Measurements from ENCODE around the gene CFLAR. TPM values are rescaled to one million over a fixed set of nuclear protein-coding genes. Genes with fewer than 3 reads are reported as not detected.
"Not testable (repeated sequence)": the region's sequence is repeated elsewhere in the genome, so short reads cannot be mapped to it uniquely, and the experiment has no call there.

Gene CFLAR
- total RNA-seq, 1 experiment from 2014 or later = 7.6 TPM

DNA sequence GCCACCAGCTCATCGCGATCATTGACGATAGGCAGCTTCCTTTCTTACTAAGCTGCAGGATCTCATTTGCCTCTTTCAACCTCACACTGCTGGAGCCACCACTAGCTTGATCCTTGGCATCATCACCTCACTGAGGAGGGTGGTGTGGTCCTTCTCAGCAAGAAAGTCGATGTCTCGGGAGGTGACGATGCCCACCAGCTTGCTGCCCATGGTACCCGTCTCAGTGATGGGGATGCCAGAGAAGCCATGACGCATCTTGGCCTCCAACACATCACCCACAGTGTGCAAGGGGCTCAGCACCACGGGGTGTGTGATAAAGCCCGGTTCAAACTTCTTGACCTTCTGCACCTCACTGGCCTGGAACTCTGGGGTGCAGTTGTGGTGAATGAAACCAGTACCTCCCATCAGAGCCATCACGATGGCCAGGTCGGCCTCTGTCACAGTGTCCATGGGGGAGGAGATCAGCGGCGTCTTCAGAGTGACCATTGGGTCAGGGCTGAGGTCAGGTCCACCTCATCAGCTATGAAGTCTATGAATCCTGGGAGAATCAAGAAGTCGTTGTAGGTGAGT is 22.5 kb downstream of the CFLAR start:
- H3K27me3 Mint-ChIP-seq (ENCODE audit: low read depth) = no peaks in the 10 kb centered on the region
- no peak overlapping the region for H3K9ac ChIP-seq (ENCODE audit: extremely low read depth, insufficient read length, low read length)
- TF ChIP-seq CTCF (conservative IDR thresholded peaks at IDR 0.05) = no peak
- H3K9me3 Mint-ChIP-seq = no peaks in the 10 kb centered on the region
- H2BK15ac ChIP-seq (ENCODE audit: low read depth, low read length) = no peak overlapping the region
- H3T11ph ChIP-seq (ENCODE audit: low read length) = no peak overlapping the region
- no peak overlapping the region for H2AK5ac ChIP-seq (ENCODE audit: insufficient read length, low read length)
- H3K4me1 ChIP-seq (ENCODE audit: insufficient read depth, low read length) = no peaks in the 10 kb centered on the region
- H3K4ac ChIP-seq (ENCODE audit: low read depth, low read length) = no peak overlapping the region
- H3K14ac ChIP-seq (ENCODE audit: insufficient read depth, low read length) = no peak overlapping the region
- H3K23me2 ChIP-seq (ENCODE audit: insufficient read length, low read depth, low read length, poor library complexity, severe bottlenecking) = no peaks in the 10 kb centered on the region
- no peak overlapping the region for H3K23ac ChIP-seq (ENCODE audit: insufficient read length, low read depth, low read length)
- H2BK12ac ChIP-seq (ENCODE audit: insufficient read length, low read depth, low read length) = no peak overlapping the region
- H3K27me3 ChIP-seq (ENCODE audit: insufficient read depth, low read length) = no peaks in the 10 kb centered on the region
- no peak for DNase-seq
- no peak overlapping the region for H3K56ac ChIP-seq (ENCODE audit: insufficient read length, low read depth, low read length)
- no peaks in the 10 kb centered on the region for H3K9me3 ChIP-seq (ENCODE audit: control insufficient read depth, low read depth, low read length)
- H3K18ac ChIP-seq (ENCODE audit: insufficient read length, low read depth, low read length) = no peak overlapping the region
- no peaks in the 10 kb centered on the region for H3K79me2 ChIP-seq (ENCODE audit: insufficient read depth, low read length)
- H2BK20ac ChIP-seq (ENCODE audit: low read depth, low read length, poor library complexity, severe bottlenecking) = no peak overlapping the region
- no peak overlapping the region for H4K5ac ChIP-seq (ENCODE audit: insufficient read length, low read depth, low read length)
- no peak overlapping the region for H4K8ac ChIP-seq (replicated peaks; ENCODE audit: insufficient read length, low read depth, low read length)
- no peak overlapping the region for H2AFZ ChIP-seq (ENCODE audit: low read length)
- no peak overlapping the region for H3K27ac ChIP-seq (ENCODE audit: insufficient read length, low read depth, low read length)
- H3K4me2 ChIP-seq (ENCODE audit: insufficient read depth, insufficient read length, low read length) = no peak overlapping the region
- no peak overlapping the region for H2BK120ac ChIP-seq (ENCODE audit: low read depth, low read length, poor library complexity, severe bottlenecking)
- H3K27ac Mint-ChIP-seq = no peak overlapping the region
- no peak overlapping the region for H4K91ac ChIP-seq (ENCODE audit: insufficient read length, low read depth, low read length)
- H3K36me3 Mint-ChIP-seq (ENCODE audit: insufficient read depth in 1 of 3, low read depth in 3 of 3) = peaks cover 2 to 14% (median 13%) of the 10 kb centered on the region in 3 experiments; a peak in 6 of 7 replicates
- no peaks in the 10 kb centered on the region for H3K79me1 ChIP-seq (ENCODE audit: insufficient read depth, low read depth, low read length, poor library complexity, severe bottlenecking)
- no peaks in the 10 kb centered on the region for H4K20me1 ChIP-seq (ENCODE audit: control insufficient read depth, insufficient read depth, insufficient read length)
- WGBS (ENCODE audit: extremely low coverage, insufficient read length, low lambda C conversion rate) = no CpG with 5 or more reads among the region's 15 CpGs
- peaks cover 11 to 15% of the 10 kb centered on the region in 2 experiments for H3K4me1 Mint-ChIP-seq
- no peak overlapping the region; a peak in 1 of 5 replicates for H3K4me3 Mint-ChIP-seq
- no peak overlapping the region for H2BK5ac ChIP-seq (ENCODE audit: insufficient read length, low read length)

DNA sequence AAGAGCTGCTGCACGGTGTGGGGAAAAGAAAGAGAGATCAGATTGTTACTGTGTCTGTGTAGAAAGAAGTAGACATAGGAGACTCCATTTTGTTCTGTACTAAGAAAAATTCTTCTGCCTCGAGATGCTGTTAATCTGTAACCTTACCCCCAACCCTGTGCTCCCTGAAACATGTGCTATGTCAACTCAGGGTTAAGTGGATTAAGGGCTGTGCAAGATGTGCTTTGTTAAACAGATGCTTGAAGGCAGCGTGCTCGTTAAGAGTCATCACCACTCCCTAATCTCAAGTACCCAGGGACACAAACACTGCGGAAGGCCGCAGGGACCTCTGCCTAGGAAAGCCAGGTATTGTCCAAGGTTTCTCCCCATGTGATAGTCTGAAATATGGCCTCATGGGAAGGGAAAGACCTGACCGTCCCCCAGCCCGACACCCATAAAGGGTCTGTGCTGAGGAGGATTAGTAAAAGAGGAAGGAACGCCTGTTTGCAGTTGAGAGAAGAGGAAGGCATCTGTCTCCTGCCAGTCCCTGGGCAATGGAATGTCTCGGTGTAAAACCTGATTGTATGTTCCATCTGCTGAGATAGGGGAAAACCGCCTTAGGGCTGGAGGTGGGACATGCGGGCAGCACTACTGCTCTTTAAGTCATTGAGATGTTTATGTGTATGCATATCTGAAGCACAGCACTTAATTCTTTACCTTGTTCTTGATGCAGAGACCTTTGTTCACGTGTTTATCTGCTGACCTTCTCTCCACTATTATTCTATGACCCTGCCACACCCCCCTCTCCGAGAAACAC is 23.2 kb downstream of the CFLAR start:
- not testable (repeated sequence) for H4K8ac ChIP-seq (replicated peaks; ENCODE audit: insufficient read length, low read depth, low read length); H3T11ph ChIP-seq (ENCODE audit: low read length); H4K91ac ChIP-seq (ENCODE audit: insufficient read length, low read depth, low read length); H3K4me3 Mint-ChIP-seq; H2BK20ac ChIP-seq (ENCODE audit: low read depth, low read length, poor library complexity, severe bottlenecking); H4K20me1 ChIP-seq (ENCODE audit: control insufficient read depth, insufficient read depth, insufficient read length); H2BK15ac ChIP-seq (ENCODE audit: low read depth, low read length); H3K27ac ChIP-seq (ENCODE audit: insufficient read length, low read depth, low read length); H4K5ac ChIP-seq (ENCODE audit: insufficient read length, low read depth, low read length); H3K4me1 ChIP-seq (ENCODE audit: insufficient read depth, low read length); H3K27me3 Mint-ChIP-seq (ENCODE audit: low read depth); H3K9me3 ChIP-seq (ENCODE audit: control insufficient read depth, low read depth, low read length); H3K4me2 ChIP-seq (ENCODE audit: insufficient read depth, insufficient read length, low read length); H2AK5ac ChIP-seq (ENCODE audit: insufficient read length, low read length); H2AFZ ChIP-seq (ENCODE audit: low read length); H3K9me3 Mint-ChIP-seq; H3K9ac ChIP-seq (ENCODE audit: extremely low read depth, insufficient read length, low read length); H2BK12ac ChIP-seq (ENCODE audit: insufficient read length, low read depth, low read length); H3K23ac ChIP-seq (ENCODE audit: insufficient read length, low read depth, low read length); H3K27me3 ChIP-seq (ENCODE audit: insufficient read depth, low read length); H3K18ac ChIP-seq (ENCODE audit: insufficient read length, low read depth, low read length); H3K23me2 ChIP-seq (ENCODE audit: insufficient read length, low read depth, low read length, poor library complexity, severe bottlenecking); H3K56ac ChIP-seq (ENCODE audit: insufficient read length, low read depth, low read length); H2BK5ac ChIP-seq (ENCODE audit: insufficient read length, low read length); H3K79me1 ChIP-seq (ENCODE audit: insufficient read depth, low read depth, low read length, poor library complexity, severe bottlenecking); H2BK120ac ChIP-seq (ENCODE audit: low read depth, low read length, poor library complexity, severe bottlenecking); H3K79me2 ChIP-seq (ENCODE audit: insufficient read depth, low read length); H3K14ac ChIP-seq (ENCODE audit: insufficient read depth, low read length); H3K4ac ChIP-seq (ENCODE audit: low read depth, low read length)
- Mint-ChIP-seq H3K36me3 (ENCODE audit: insufficient read depth in 1 of 3, low read depth in 3 of 3) (peaks cover 2 to 14% (median 13%) of the 10 kb centered on the region in 3 experiments; a peak in 6 of 7 replicates), H3K27ac (peak overlapping the region in 2 of 3 experiments; percentile 24 to 37; a peak in 2 of 7 replicates), H3K4me1 (peaks cover 11 to 15% of the 10 kb centered on the region in 2 experiments)
- WGBS (ENCODE audit: extremely low coverage, insufficient read length, low lambda C conversion rate) = no CpG with 5 or more reads among the region's 14 CpGs
- peak; percentile 51 for DNase-seq

Measured in H9 (cell line).